Effector memory CD8-positive, alpha-beta T cell (primary cell): ENCODE data around the gene PSMG2.
A peak's percentile ranks its signal among the peaks of the same experiment; 100 is the strongest.

Experiments
- ATAC-seq: fragments of 150-1000 bp; cut with Tn5 transposase; replicated peaks from 2 replicates; pipeline ENCODE4 v1.10.0; 2021; ENCODE audit warnings: mild to moderate bottlenecking, moderate library complexity
- DNase-seq, 3 experiments: peaks; one replicate each; pipeline ENCODE4 v3.0.0; 2021
- H3K27ac Mint-ChIP-seq, 2 donors: one replicate each; pipeline ENCODE4 v1.8.0; 2022; ENCODE audit warnings: mild to moderate bottlenecking in 2 of 2, mixed read lengths in 2 of 2, moderate library complexity in 2 of 2
- H3K27me3 Mint-ChIP-seq, 2 donors: one replicate each; pipeline ENCODE4 v1.8.0; 2022; ENCODE audit warnings: mixed read lengths in 2 of 2
- H3K36me3 Mint-ChIP-seq: one replicate; pipeline ENCODE4 v1.8.0; 2022; ENCODE audit warnings: mild to moderate bottlenecking, moderate library complexity, mixed read lengths; ENCODE audit not compliant: insufficient read depth
- H3K4me1 Mint-ChIP-seq, 2 donors: one replicate each; pipeline ENCODE4 v1.8.0; 2022; ENCODE audit warnings: low read depth in 2 of 2, mixed read lengths in 2 of 2
- H3K4me3 Mint-ChIP-seq, 2 donors: one replicate each; pipeline ENCODE4 v1.8.0; 2022; ENCODE audit warnings: mild to moderate bottlenecking in 2 of 2, mixed read lengths in 2 of 2, moderate library complexity in 2 of 2
- H3K9me3 Mint-ChIP-seq, 2 donors: one replicate each; pipeline ENCODE4 v1.8.0; 2022; ENCODE audit warnings: mixed read lengths in 2 of 2

Gene PSMG2

DNA sequence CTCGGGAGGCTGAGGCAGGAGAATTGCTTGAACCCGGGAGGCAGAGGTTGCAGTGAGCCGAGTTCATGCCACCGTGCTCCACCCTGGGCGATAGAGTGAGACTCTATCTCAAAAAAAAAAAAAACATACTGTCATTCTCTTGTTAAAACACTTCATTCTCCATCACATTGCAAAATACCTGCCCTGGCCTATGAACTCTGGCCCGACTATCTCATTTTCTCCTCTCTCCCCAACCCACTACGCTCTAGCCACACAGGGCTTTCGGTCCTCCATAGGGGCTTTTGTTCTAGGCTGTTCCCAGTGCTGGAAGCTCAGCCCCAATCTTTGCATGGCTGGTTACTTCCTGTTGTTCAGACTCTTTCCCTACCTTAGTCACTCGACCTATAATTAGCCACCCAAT lies 10.6 kb upstream of the PSMG2 start:
- no peaks in the 10 kb centered on the region for H3K9me3 Mint-ChIP-seq
- no peaks in the 10 kb centered on the region for H3K27me3 Mint-ChIP-seq
- DNase-seq, result no peak
- H3K27ac Mint-ChIP-seq, result peak overlapping the region; percentile 57 to 59
- H3K4me3 Mint-ChIP-seq, result no peak overlapping the region
- no peak for ATAC-seq
- H3K36me3 Mint-ChIP-seq, result peaks cover 16% of the 10 kb centered on the region
- H3K4me1 Mint-ChIP-seq, result peaks cover 0 to 4% of the 10 kb centered on the region in 2 donors

DNA sequence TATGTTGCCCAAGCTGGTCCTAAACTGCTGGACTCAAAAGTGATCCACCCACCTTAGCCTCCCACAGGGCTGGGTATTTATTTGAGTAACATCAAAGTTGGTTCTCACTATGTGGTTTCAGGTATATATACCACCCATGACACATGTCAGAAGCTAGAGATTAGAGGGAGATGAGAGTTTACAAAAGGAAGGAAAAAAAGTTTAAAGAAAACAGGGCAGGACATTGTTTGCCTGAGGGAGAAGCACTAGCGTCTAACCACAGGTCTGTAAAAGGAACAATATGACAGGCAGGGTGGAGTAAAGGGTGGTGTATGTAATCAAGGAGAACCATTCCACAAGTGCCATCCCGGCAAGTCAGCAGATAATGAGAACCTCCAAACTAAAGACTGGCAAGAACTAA lies 8.8 kb upstream of the PSMG2 start:
- Mint-ChIP-seq H3K36me3 (peaks cover 24% of the 10 kb centered on the region), H3K27me3 (no peaks in the 10 kb centered on the region), H3K4me1 (peaks cover 0 to 4% of the 10 kb centered on the region in 2 donors), H3K27ac (no peak overlapping the region), H3K9me3 (no peaks in the 10 kb centered on the region), H3K4me3 (no peak overlapping the region)
- no peak for ATAC-seq
- no peak for DNase-seq

DNA sequence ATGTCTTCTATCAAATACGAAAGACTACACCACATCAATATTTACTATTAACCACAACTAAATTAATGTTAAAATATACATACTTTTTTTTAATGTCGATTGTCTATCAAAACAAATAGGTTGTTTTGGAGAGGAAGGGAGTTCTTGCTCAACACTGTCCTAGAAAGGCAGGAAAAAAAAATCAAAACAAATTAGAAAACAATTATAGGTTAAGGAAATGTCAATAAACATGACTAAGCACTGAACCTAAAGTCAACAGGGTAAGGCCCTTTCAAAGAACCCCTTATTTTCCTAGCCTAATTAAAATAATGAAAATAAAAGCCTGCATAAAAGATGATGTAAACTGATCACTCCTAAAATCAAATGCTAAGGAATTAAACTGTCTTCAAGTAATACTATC lies 3.1 kb upstream of the PSMG2 start:
- Mint-ChIP-seq H3K27me3 (no peaks in the 10 kb centered on the region), H3K36me3 (peaks cover 30% of the 10 kb centered on the region), H3K4me3 (no peak overlapping the region), H3K9me3 (no peaks in the 10 kb centered on the region), H3K4me1 (peaks cover 22 to 33% of the 10 kb centered on the region in 2 donors), H3K27ac (no peak overlapping the region)
- DNase-seq, result no peak
- no peak for ATAC-seq

DNA sequence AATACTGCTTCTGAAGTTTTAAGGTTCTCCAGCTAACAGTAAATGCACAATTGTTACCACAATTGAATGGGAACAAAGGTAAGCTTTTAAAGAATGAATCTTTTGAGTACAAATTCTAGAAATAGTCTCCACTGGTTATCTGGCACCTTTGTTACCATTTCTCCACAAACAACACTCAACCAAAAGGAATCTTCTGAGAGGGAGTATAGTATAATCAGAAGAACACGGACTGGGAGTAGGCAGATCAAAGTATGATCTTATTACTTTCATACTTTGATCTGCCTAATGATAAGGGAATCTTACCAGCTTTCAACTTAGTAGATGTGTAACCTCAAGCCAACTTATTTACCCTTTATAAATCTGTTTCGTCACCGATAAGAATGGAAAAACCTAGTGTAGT lies 1.7 kb upstream of the PSMG2 start:
- H3K27ac Mint-ChIP-seq, result peak overlapping the region in 1 of 2 donors; percentile 100
- DNase-seq (no peak), ATAC-seq (no peak)
- peaks cover 29% of the 10 kb centered on the region for H3K36me3 Mint-ChIP-seq
- H3K27me3 Mint-ChIP-seq, result no peaks in the 10 kb centered on the region
- H3K9me3 Mint-ChIP-seq, result no peaks in the 10 kb centered on the region
- H3K4me1 Mint-ChIP-seq, result peaks cover 24 to 42% of the 10 kb centered on the region in 2 donors
- peak overlapping the region; percentile 95 to 98 for H3K4me3 Mint-ChIP-seq

DNA sequence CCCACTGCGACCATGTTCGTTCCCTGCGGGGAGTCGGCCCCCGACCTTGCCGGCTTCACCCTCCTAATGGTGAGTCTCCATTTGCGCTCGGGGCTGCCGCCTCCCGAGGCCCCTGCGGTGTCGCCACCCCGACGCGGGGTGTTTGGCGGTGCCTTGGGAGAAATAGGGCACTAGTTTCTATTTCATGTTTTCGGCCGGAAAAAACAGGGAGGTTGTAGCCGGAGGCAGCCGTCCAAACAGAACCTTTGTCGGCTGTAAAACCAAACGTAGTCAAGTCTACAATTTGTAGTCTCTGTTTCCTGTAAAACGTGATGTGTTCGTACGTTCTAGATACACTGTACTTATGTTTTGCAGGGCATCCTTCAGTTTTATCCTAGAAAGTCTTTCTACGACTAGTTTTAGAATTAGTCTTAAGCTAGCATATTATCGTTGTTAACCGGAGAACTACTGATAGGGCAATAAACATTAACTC lies 290 bp downstream of the PSMG2 start:
- Mint-ChIP-seq H3K27ac (peak overlapping the region; percentile 99 to 100), H3K9me3 (no peaks in the 10 kb centered on the region), H3K4me3 (peak overlapping the region; percentile 95 to 98), H3K36me3 (peaks cover 42% of the 10 kb centered on the region), H3K4me1 (peaks cover 24 to 46% of the 10 kb centered on the region in 2 donors), H3K27me3 (no peaks in the 10 kb centered on the region)
- DNase-seq, result no peak
- peak; percentile 52 for ATAC-seq

DNA sequence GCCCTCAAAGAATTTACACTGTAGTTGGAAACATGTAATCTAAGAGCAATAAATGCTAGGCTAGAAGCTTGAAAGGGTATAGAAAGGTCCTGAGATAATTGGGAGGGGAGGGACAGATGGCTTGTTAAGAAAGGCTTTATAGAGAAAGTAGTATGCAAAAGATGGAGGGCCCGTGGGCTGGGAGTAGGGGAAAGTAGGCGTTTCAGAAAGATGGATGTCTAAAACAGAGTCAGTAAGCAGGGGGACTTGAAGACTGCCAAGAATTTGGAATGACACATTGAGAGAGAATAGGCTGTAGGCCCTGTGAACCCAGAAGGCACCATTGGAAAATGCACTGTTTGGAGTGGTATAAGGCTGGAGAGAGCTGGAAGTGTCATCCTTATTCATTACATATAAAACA lies 822 bp downstream of the PSMG2 start:
- H3K9me3 Mint-ChIP-seq, result no peaks in the 10 kb centered on the region
- peaks cover 42% of the 10 kb centered on the region for H3K36me3 Mint-ChIP-seq
- no peaks in the 10 kb centered on the region for H3K27me3 Mint-ChIP-seq
- ATAC-seq, result no peak
- peak overlapping the region; percentile 95 to 98 for H3K4me3 Mint-ChIP-seq
- no peak for DNase-seq
- H3K27ac Mint-ChIP-seq, result peak overlapping the region; percentile 99 to 100
- peaks cover 24 to 46% of the 10 kb centered on the region in 2 donors for H3K4me1 Mint-ChIP-seq

DNA sequence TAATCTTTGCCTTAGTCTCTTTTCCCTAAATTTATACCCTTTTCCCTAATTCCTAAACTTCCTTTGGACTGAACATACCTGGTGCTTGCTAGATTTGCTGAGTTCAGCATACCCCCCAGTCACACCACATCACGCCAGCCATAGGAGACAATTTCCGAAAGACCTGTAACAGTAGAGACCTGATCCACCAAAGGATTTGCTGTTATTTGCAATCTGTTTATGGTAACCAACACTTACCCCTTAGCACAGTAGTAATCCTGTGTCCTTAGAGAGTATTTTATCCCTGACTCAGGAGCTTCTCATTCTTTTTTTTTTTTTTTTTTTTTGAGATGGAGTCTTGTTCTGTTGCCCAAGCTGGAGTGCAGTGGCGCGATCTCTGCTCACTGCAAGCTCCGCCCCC lies 8.6 kb downstream of the PSMG2 start:
- DNase-seq (no peak), ATAC-seq (no peak)
- Mint-ChIP-seq H3K9me3 (no peaks in the 10 kb centered on the region), H3K4me1 (peaks cover 0 to 8% of the 10 kb centered on the region in 2 donors), H3K4me3 (no peak overlapping the region), H3K27me3 (no peaks in the 10 kb centered on the region), H3K27ac (no peak overlapping the region), H3K36me3 (peaks cover 95% of the 10 kb centered on the region)

DNA sequence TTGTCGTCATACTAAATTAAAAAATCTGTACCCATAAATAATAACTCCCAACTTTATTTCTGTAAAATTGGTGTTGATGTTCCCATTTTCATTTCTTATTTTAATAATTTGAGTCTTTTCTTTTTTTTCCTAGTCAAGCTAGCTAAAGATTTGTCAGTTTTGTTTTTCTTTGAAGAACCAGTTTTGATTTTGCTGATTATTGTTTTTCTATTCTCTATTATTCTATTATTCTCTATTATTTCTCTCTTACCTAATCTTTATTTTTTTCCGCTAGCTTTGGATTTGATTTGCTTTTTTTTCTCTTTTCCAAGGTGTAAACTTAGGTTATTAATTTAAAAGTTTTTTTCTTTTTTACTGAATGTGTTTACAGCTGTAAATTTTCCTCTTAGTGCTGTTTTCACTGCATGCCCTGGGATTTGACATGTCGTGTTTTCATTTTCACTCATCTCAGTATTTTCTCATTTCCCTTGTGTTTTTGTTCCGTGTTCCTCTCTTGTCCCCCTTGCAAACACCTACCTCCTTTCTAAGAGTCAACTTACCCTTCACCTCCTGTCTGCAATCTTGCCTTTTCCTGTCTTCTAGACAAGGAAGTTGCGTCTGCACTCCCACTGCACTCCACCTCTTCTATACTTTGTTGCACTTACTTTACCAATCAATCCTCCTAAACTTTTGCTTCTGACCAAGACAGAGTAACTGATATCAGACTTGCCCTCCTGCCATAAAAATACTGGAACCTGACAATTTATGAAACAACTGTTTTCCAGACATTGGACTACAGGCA lies 18.8 kb downstream of the PSMG2 start:
- H3K4me3 Mint-ChIP-seq, result no peak overlapping the region
- no peaks in the 10 kb centered on the region for H3K27me3 Mint-ChIP-seq
- H3K4me1 Mint-ChIP-seq, result peaks cover 0 to 9% of the 10 kb centered on the region in 2 donors
- H3K27ac Mint-ChIP-seq, result peak overlapping the region in 1 of 2 donors; percentile 3
- no peak for ATAC-seq
- peaks cover 84% of the 10 kb centered on the region for H3K36me3 Mint-ChIP-seq
- no peaks in the 10 kb centered on the region for H3K9me3 Mint-ChIP-seq
- DNase-seq, result no peak

DNA sequence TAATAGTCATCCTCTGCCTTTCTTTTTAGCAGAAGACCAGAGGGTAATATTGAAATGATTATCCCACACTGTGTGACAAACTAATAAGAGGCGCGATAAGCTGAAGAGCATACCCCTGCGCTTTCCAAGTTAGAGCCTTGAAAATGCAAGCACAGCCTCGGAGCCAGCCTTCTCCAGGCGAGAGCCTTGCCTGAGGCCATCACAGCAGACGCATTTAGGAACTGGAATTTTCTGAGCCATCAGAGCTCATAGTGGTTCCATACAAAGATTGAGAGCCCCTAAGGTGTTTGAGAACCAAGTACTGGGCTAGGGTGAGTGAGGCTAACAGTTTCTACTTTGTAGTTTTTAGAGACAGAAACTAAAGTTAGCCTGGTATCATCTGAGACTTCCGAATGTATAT lies 19.9 kb downstream of the PSMG2 start:
- no peak for ATAC-seq
- Mint-ChIP-seq H3K4me1 (peaks cover 3 to 4% of the 10 kb centered on the region in 2 donors), H3K27ac (no peak overlapping the region), H3K4me3 (no peak overlapping the region), H3K9me3 (no peaks in the 10 kb centered on the region), H3K27me3 (no peaks in the 10 kb centered on the region), H3K36me3 (peaks cover 74% of the 10 kb centered on the region)
- no peak for DNase-seq

DNA sequence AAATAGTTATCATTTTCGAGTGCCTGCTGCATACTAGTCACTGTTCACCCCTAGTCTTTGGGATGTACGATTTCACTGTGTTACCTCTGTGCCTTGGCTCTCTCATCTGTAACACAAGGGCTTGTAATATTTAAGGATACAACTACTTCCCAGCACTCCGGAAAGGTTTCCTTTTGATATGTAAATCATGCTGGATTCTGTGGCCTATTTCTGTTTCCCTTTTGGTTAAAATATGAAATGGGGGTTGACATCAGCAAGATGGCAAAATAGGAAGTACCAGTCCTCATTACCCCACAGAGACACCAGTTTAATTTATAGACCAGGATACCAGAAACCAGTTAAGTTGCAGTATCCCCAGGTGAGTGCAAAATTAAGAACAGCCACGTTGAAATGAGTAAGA lies 23.5 kb downstream of the PSMG2 start:
- H3K4me3 Mint-ChIP-seq, result no peak overlapping the region
- peaks cover 38% of the 10 kb centered on the region for H3K36me3 Mint-ChIP-seq
- H3K4me1 Mint-ChIP-seq, result peaks cover 3 to 4% of the 10 kb centered on the region in 2 donors
- ATAC-seq (no peak), DNase-seq (no peak)
- H3K9me3 Mint-ChIP-seq, result no peaks in the 10 kb centered on the region
- H3K27ac Mint-ChIP-seq, result peak overlapping the region in 1 of 2 donors; percentile 68
- H3K27me3 Mint-ChIP-seq, result no peaks in the 10 kb centered on the region

DNA sequence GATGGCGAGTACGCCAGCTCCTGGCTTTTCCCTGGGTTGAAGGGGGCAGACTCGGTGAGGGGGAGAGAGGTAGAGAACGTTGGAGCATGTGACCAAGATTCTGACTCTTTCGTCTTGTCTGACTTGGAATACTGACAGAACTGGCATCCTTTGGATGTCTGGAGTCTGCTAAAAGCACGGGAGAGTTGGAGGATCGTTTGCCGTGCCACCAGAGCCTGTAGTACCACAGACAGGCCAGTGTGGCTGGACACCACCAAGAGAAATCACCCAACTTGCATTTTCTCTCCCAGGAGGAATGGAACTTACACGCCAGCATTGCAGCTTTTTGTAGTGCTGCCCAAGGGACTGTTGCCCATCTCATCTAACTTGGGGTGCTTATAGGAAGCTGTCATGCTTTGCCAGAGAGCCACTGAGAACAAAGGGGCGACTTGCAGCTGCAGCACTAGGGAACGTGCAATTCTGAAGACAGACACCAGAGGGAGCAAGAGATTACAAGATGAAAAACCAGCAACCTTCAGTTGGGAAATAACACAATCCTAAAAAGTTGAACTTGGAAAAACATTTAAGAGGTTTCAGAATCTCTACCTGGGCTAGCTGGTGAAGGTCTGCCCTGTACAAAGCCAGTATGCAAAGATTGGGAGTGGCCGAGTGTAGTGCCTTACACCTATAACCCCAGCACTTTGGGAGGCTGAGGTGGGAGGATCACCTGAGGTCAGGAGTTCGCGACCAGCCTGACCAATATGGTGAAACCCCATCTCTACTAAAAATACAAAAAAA lies 24.1 kb downstream of the PSMG2 start:
- no peaks in the 10 kb centered on the region for H3K9me3 Mint-ChIP-seq
- H3K36me3 Mint-ChIP-seq, result peaks cover 32% of the 10 kb centered on the region
- peak overlapping the region; percentile 23 to 68 for H3K27ac Mint-ChIP-seq
- no peak overlapping the region for H3K4me3 Mint-ChIP-seq
- H3K4me1 Mint-ChIP-seq, result peaks cover 1 to 3% of the 10 kb centered on the region in 2 donors
- no peaks in the 10 kb centered on the region for H3K27me3 Mint-ChIP-seq
- DNase-seq (peak; percentile 67 to 75 (median 67)), ATAC-seq (peak; percentile 70)

DNA sequence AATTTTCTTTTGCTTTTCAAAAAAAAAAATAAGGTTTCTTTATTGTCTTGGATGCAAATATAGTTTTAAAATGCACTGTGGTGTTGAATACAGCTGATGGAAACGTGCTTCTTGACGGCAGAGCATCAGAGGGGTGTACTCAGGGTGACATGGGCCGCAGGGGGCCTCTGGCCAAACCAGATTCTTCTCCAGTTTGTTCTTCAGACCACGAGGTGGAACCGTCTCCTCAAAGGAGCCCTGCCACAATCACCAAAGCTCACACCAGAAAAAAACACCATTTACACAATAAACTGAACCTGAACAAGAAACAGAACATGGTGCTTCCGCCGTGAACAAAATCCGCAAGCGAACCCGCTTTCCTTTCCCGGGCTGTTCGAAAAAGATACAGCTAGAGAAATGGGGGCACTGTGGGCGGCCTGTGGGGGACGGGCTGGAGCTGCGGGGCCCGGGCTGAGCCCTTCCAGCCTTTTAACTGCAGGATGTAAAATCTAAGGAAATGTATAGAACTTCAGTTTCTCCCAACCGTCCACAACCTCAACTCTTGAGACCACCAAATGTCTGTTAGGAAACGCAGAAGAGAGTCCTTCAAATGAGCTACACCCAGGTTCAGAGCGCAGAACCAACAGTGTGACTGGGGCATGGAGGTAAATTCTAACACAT lies 34.5 kb downstream of the PSMG2 start:
- no peaks in the 10 kb centered on the region for H3K4me1 Mint-ChIP-seq
- H3K27ac Mint-ChIP-seq, result no peak overlapping the region
- DNase-seq (no peak), ATAC-seq (no peak)
- no peaks in the 10 kb centered on the region for H3K27me3 Mint-ChIP-seq
- no peaks in the 10 kb centered on the region for H3K9me3 Mint-ChIP-seq
- H3K4me3 Mint-ChIP-seq, result no peak overlapping the region
- no peaks in the 10 kb centered on the region for H3K36me3 Mint-ChIP-seq

DNA sequence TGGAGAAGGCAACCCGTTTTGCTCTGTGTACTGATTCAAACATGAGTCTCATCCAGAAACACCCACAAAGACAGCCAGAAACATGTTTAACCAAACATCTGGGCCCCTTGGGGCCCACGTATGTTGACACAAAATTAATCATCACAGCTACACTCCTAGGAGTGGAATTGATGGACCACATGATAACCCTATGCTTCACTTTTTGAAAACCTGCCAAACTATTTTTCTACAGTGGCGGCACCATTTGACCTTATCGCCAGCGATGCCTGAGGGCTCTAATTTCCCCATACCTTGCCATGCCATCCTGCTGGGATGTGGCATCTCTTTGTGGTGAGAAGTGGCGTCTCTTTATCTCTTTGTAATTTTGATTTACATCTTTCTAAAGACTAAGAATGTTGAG lies 38.5 kb downstream of the PSMG2 start:
- Mint-ChIP-seq H3K4me1 (no peaks in the 10 kb centered on the region), H3K4me3 (no peak overlapping the region), H3K36me3 (no peaks in the 10 kb centered on the region), H3K9me3 (no peaks in the 10 kb centered on the region), H3K27me3 (no peaks in the 10 kb centered on the region), H3K27ac (no peak overlapping the region)
- ATAC-seq, result no peak
- no peak for DNase-seq
